ENCODE results near the gene TENT4B. TPM values are rescaled to one million over a fixed set of nuclear protein-coding genes. Genes with fewer than 3 reads are reported as not detected.
A peak's percentile ranks its signal among the peaks of the same experiment; 100 is the strongest.

The TENT4B gene
- total RNA-seq, 1 donor from 2014 or later = 13.5 TPM

DNA sequence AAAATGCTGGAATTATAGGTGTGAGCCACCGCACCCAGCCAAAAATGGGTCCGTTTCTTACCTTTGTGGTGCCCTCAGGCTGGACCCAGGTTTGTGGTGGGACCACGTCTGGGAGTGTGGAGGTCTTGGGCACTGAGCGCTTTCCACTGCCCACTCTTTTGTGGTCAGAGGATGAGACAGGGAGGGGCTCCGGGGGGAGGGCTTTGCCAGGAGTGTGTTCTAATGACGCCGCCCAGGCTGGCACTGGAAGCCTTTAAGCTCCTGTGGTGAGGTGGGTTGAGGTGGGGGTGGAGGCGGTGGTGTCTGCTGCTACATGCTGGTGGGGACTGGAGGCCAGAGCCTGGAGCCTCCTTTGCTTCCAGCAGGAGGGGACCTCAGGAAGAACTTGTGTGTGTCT lies 100.4 kb downstream of the TENT4B start:
- Mint-ChIP-seq H3K9me3 (ENCODE audit: low read depth) (no peaks in the 10 kb centered on the region), H3K4me1 (ENCODE audit: low read depth) (peaks cover 5% of the 10 kb centered on the region), H3K27me3 (no peaks in the 10 kb centered on the region), H3K36me3 (ENCODE audit: insufficient read depth) (no peaks in the 10 kb centered on the region), H3K4me3 (ENCODE audit: low read depth) (no peak overlapping the region), H3K27ac (peak overlapping the region; percentile 14)
- DNase-seq (ENCODE audit: low spot score, unreplicated experiment) = no peak
- TF ChIP-seq, protein P1, sequence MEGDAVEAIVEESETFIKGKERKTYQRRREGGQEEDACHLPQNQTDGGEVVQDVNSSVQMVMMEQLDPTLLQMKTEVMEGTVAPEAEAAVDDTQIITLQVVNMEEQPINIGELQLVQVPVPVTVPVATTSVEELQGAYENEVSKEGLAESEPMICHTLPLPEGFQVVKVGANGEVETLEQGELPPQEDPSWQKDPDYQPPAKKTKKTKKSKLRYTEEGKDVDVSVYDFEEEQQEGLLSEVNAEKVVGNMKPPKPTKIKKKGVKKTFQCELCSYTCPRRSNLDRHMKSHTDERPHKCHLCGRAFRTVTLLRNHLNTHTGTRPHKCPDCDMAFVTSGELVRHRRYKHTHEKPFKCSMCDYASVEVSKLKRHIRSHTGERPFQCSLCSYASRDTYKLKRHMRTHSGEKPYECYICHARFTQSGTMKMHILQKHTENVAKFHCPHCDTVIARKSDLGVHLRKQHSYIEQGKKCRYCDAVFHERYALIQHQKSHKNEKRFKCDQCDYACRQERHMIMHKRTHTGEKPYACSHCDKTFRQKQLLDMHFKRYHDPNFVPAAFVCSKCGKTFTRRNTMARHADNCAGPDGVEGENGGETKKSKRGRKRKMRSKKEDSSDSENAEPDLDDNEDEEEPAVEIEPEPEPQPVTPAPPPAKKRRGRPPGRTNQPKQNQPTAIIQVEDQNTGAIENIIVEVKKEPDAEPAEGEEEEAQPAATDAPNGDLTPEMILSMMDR (IDR thresholded peaks at IDR 0.05; ENCODE audit: unreplicated experiment) = no peak

DNA sequence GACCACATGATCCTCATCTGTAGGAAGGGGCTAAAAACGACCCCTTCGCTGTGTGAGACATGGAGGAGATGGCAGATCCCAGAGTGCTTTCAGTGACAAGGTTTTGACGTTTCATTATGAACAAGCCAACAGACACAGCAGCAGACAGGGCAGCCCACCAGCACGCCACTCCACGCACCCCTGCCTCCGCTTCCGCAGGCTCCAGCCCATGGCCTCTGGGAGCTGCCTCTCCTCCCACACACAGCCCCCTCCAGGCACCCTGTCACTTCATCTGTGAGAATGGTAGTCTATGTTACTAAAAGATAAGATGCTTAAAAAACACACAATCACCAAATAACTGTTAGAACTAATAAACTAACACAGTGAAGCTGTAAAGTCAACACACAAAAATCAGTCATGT lies 101.0 kb downstream of the TENT4B start:
- H3K4me1 Mint-ChIP-seq (ENCODE audit: low read depth) = peaks cover 5% of the 10 kb centered on the region
- H3K36me3 Mint-ChIP-seq (ENCODE audit: insufficient read depth) = no peaks in the 10 kb centered on the region
- H3K4me3 Mint-ChIP-seq (ENCODE audit: low read depth) = no peak overlapping the region
- TF ChIP-seq, protein P1 (IDR thresholded peaks at IDR 0.05; ENCODE audit: unreplicated experiment) = no peak
- no peaks in the 10 kb centered on the region for H3K9me3 Mint-ChIP-seq (ENCODE audit: low read depth)
- H3K27ac Mint-ChIP-seq = no peak overlapping the region
- H3K27me3 Mint-ChIP-seq = no peaks in the 10 kb centered on the region
- DNase-seq (ENCODE audit: low spot score, unreplicated experiment) = no peak

DNA sequence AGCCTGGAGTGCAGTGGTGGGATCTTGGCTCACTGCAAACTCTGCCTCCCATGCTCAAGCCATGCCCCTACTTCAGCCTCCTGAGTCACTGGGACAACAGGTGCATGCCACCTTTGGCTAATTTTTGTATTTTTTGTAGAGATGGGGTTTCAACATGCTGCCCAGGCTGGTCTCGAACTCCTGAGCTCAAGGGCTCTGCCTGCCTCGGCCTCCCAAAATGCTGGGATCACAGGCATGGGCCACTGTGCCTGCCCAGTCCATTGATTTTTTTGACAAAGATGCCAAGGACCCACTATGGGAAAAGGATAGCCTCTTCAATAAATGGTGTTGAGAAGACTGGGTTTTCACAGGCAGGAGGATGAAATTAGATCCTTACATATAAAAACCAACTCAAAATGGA lies 102.4 kb downstream of the TENT4B start:
- no peak for DNase-seq (ENCODE audit: low spot score, unreplicated experiment)
- Mint-ChIP-seq H3K9me3 (ENCODE audit: low read depth) (no peaks in the 10 kb centered on the region), H3K4me1 (ENCODE audit: low read depth) (peaks cover 2% of the 10 kb centered on the region), H3K27ac (no peak overlapping the region), H3K36me3 (ENCODE audit: insufficient read depth) (no peaks in the 10 kb centered on the region), H3K4me3 (ENCODE audit: low read depth) (no peak overlapping the region), H3K27me3 (no peaks in the 10 kb centered on the region)
- TF ChIP-seq, protein P1 (IDR thresholded peaks at IDR 0.05; ENCODE audit: unreplicated experiment) = no peak

DNA sequence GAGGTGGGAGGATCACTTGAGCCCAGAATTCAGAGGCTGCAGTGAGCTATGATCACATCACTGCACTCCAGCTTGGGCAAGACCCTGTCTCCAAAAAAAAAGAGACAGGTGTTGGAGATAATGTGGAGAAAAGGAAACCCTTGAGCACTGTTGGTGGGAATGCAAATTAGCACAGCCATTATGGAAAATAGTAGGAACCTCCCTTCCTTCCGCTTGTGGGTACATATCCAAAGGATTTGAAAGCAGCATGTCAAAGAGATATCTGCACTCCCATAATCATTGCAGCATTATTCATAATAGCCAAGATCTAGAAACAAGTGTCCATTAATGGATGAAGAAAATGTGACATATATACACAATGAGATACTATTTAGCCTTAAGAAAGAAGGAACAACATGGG lies 103.5 kb downstream of the TENT4B start:
- DNase-seq (ENCODE audit: low spot score, unreplicated experiment) = no peak
- Mint-ChIP-seq H3K27ac (no peak overlapping the region), H3K27me3 (no peaks in the 10 kb centered on the region), H3K36me3 (ENCODE audit: insufficient read depth) (no peaks in the 10 kb centered on the region), H3K4me3 (ENCODE audit: low read depth) (no peak overlapping the region), H3K4me1 (ENCODE audit: low read depth) (peaks cover 2% of the 10 kb centered on the region), H3K9me3 (ENCODE audit: low read depth) (no peaks in the 10 kb centered on the region)
- TF ChIP-seq, protein P1 (IDR thresholded peaks at IDR 0.05; ENCODE audit: unreplicated experiment) = no peak

DNA sequence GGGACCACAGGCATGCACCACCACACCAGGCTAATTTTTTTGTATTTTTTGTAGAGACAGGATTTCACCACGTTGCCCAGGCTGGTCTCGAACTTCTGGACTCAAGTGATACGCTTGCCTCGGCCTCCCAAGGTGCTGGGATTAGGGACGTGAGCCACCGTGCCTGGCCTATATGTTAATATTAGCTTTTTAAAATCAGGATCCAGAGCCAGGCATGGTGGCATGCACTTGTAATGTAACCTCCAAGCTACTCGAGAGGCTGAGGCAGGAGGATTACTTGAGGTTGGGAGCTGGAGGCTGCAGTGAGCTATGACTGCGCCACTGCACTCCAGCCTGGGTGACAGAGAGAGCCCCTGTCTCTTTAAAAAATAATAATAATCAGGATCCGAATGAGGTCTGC lies 104.8 kb downstream of the TENT4B start:
- H3K36me3 Mint-ChIP-seq (ENCODE audit: insufficient read depth) = no peaks in the 10 kb centered on the region
- DNase-seq (ENCODE audit: low spot score, unreplicated experiment) = no peak
- H3K27me3 Mint-ChIP-seq = no peaks in the 10 kb centered on the region
- no peak overlapping the region for H3K27ac Mint-ChIP-seq
- peaks cover 5% of the 10 kb centered on the region for H3K4me1 Mint-ChIP-seq (ENCODE audit: low read depth)
- TF ChIP-seq, protein P1 (IDR thresholded peaks at IDR 0.05; ENCODE audit: unreplicated experiment) = no peak
- H3K4me3 Mint-ChIP-seq (ENCODE audit: low read depth) = no peak overlapping the region
- H3K9me3 Mint-ChIP-seq (ENCODE audit: low read depth) = no peaks in the 10 kb centered on the region

All from progenitor cell of endocrine pancreas (in vitro differentiated cells).